Mesendoderm (in vitro differentiated cells): ENCODE data around the gene RPL34.

Source experiments
- DNase-seq: peaks from one replicate; pipeline ENCODE4 v3.0.0; 2013
- H2AK5ac ChIP-seq: 2 replicates; pipeline ENCODE4 v1.6.1; 2013; ENCODE audit warnings: low read length, inconsistent platforms
- H2BK120ac ChIP-seq: 2 replicates; pipeline ENCODE4 v1.6.1; 2013; ENCODE audit warnings: low read depth, mild to moderate bottlenecking, low read length, moderate library complexity, mixed read lengths
- H2BK15ac ChIP-seq: replicated peaks from 2 replicates; pipeline ENCODE4 v1.6.1; 2013; ENCODE audit warnings: low read depth, mild to moderate bottlenecking, moderate library complexity
- H2BK5ac ChIP-seq: 2 replicates; pipeline ENCODE4 v1.6.1; 2013; ENCODE audit warnings: low read length, inconsistent platforms
- H3K18ac ChIP-seq: 2 replicates; pipeline ENCODE4 v1.6.1; 2013; ENCODE audit warnings: mild to moderate bottlenecking, low read length, mixed read lengths
- H3K23ac ChIP-seq: one replicate; pipeline ENCODE4 v1.6.1; 2013; ENCODE audit warnings: low read length
- H3K27ac ChIP-seq: 2 replicates; pipeline ENCODE4 v1.5.1; 2013; ENCODE audit warnings: low read depth, mild to moderate bottlenecking, inconsistent platforms, low read length, moderate library complexity
- H3K27me3 ChIP-seq: 2 replicates; pipeline ENCODE4 v1.6.1; 2013; ENCODE audit warnings: low read length, control low read depth, mild to moderate bottlenecking, inconsistent platforms; ENCODE audit not compliant: insufficient read depth, poor library complexity
- H3K36me3 ChIP-seq: 2 replicates; pipeline ENCODE4 v1.6.1; 2013; ENCODE audit warnings: low read length, inconsistent platforms; ENCODE audit not compliant: control insufficient read depth, insufficient read depth
- H3K4ac ChIP-seq: one replicate; pipeline ENCODE4 v1.6.1; 2013; ENCODE audit warnings: low read depth, mild to moderate bottlenecking, low read length, moderate library complexity
- H3K4me1 ChIP-seq: 2 replicates; pipeline ENCODE4 v1.6.1; 2013; ENCODE audit warnings: low read depth, low read length, inconsistent platforms; ENCODE audit not compliant: control insufficient read depth
- H3K4me2 ChIP-seq: 2 replicates; pipeline ENCODE4 v1.6.1; 2013; ENCODE audit warnings: low read length
- H3K4me3 ChIP-seq: 2 replicates; pipeline ENCODE4 v1.5.1; 2013; ENCODE audit warnings: mild to moderate bottlenecking, low read length
- H3K56ac ChIP-seq: one replicate; pipeline ENCODE4 v1.6.1; 2013; ENCODE audit warnings: low read length
- H3K79me1 ChIP-seq: 2 replicates; pipeline ENCODE4 v1.6.1; 2013; ENCODE audit warnings: low read length, inconsistent platforms
- H3K79me2 ChIP-seq: 2 replicates; pipeline ENCODE4 v1.6.1; 2013; ENCODE audit warnings: mild to moderate bottlenecking, low read length; ENCODE audit not compliant: control insufficient read depth, insufficient read depth
- H3K9ac ChIP-seq: 2 replicates; pipeline ENCODE4 v1.6.1; 2013; ENCODE audit warnings: low read length, inconsistent platforms
- H4K5ac ChIP-seq: one replicate; pipeline ENCODE4 v1.6.1; 2013; ENCODE audit warnings: low read length
- H4K8ac ChIP-seq: one replicate; pipeline ENCODE4 v1.6.1; 2013; ENCODE audit warnings: low read depth, mild to moderate bottlenecking, control low read depth, low read length, moderate library complexity
- WGBS: extraction: QIAGEN DNeasy Blood & Tissue Kit; methylation state at CpG from one replicate; pipeline ENCODE4 v1.1.7; 2013; ENCODE audit warnings: low lambda C conversion rate, missing lambda C conversion rate; ENCODE audit not compliant: insufficient coverage; ENCODE audit errors: extremely low coverage; 5-methylcytosine and 5-hydroxymethylcytosine counted together

The RPL34 gene

DNA sequence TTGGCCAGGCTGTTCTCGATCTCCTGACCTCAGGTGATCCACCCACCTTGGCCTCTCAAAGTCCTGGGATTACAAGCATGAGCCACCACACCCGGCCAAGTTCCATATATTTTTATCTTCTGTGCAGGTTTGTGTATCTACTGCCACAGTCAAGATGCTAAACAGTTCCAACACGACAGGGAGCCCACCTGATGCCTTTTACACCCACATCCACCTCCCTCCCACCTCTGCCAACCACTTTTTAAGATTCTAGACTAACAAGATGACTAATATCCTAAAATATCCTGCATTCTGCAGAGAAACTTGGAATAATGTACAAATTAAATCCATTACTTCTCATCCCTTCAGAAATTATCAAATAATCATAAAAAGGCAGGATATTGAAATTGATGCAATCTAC lies 19.3 kb upstream of the RPL34 start:
- Histone ChIP-seq H2BK15ac (no peak overlapping the region), H3K79me1 (no peaks in the 10 kb centered on the region), H3K23ac (no peak overlapping the region), H3K79me2 (no peaks in the 10 kb centered on the region), H4K8ac (no peak overlapping the region), H3K4me1 (no peaks in the 10 kb centered on the region), H3K18ac (no peak overlapping the region), H4K5ac (no peak overlapping the region), H3K56ac (no peak overlapping the region), H3K9ac (no peak overlapping the region), H2BK5ac (no peak overlapping the region), H3K27me3 (no peaks in the 10 kb centered on the region), H2AK5ac (no peak overlapping the region), H3K27ac (no peak overlapping the region), H3K4me3 (no peak overlapping the region), H2BK120ac (no peak overlapping the region), H3K4ac (no peak overlapping the region), H3K36me3 (no peaks in the 10 kb centered on the region), H3K4me2 (no peak overlapping the region)
- WGBS: no CpG with 5 or more reads among the region's 3 CpGs
- DNase-seq: no peak

DNA sequence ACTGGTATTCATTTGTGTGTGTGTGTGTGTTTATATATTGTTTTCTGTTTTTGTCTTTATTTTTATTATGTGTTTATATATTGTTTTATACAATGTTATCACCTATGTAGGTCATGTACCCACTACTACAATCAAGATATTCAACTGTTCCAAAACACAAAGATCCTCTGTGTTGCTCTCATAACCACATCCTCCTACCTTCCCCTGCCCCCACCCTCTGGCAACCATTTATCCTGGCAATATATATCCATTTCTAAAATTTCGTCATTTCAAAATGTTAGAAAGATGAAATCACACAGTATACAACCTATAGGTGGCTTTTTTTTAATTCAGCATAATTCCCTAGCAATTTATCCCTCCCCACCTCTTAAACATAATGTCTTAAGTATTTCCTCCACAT lies 18.8 kb upstream of the RPL34 start:
- Histone ChIP-seq H3K4me3 (no peak overlapping the region), H3K79me2 (no peaks in the 10 kb centered on the region), H3K56ac (no peak overlapping the region), H3K23ac (no peak overlapping the region), H3K18ac (no peak overlapping the region), H3K9ac (no peak overlapping the region), H2BK5ac (no peak overlapping the region), H2BK120ac (no peak overlapping the region), H2AK5ac (no peak overlapping the region), H3K4me1 (no peaks in the 10 kb centered on the region), H3K79me1 (no peaks in the 10 kb centered on the region), H3K4ac (no peak overlapping the region), H3K27me3 (no peaks in the 10 kb centered on the region), H4K5ac (no peak overlapping the region), H3K36me3 (no peaks in the 10 kb centered on the region), H4K8ac (no peak overlapping the region), H3K27ac (no peak overlapping the region), H3K4me2 (no peak overlapping the region), H2BK15ac (no peak overlapping the region)
- WGBS: no CpG with 5 or more reads among the region's 1 CpG
- no peak for DNase-seq

GRCh38 chr4:108602163-108602562 lies 18.2 kb upstream of the RPL34 start:
- no CpG with 5 or more reads among the region's 3 CpGs for WGBS
- H2BK15ac ChIP-seq: no peak overlapping the region
- no peak overlapping the region for H3K9ac ChIP-seq
- H3K23ac ChIP-seq: no peak overlapping the region
- no peaks in the 10 kb centered on the region for H3K36me3 ChIP-seq
- no peak overlapping the region for H3K27ac ChIP-seq
- no peaks in the 10 kb centered on the region for H3K27me3 ChIP-seq
- H3K79me2 ChIP-seq: no peaks in the 10 kb centered on the region
- H3K4me1 ChIP-seq: no peaks in the 10 kb centered on the region
- no peak overlapping the region for H4K5ac ChIP-seq
- no peak overlapping the region for H3K18ac ChIP-seq
- no peak overlapping the region for H2AK5ac ChIP-seq
- no peaks in the 10 kb centered on the region for H3K79me1 ChIP-seq
- no peak overlapping the region for H3K4me3 ChIP-seq
- no peak overlapping the region for H2BK120ac ChIP-seq
- no peak for DNase-seq
- H3K4ac ChIP-seq: no peak overlapping the region
- H3K4me2 ChIP-seq: no peak overlapping the region
- H2BK5ac ChIP-seq: no peak overlapping the region
- H3K56ac ChIP-seq: no peak overlapping the region
- H4K8ac ChIP-seq: no peak overlapping the region

- H3K36me3 ChIP-seq: no peaks in the 10 kb centered on the region
- no peak overlapping the region for H2BK15ac ChIP-seq
- no peak overlapping the region for H4K5ac ChIP-seq
- H3K27me3 ChIP-seq: no peaks in the 10 kb centered on the region
- WGBS: no CpG with 5 or more reads among the region's 4 CpGs
- no peak overlapping the region for H3K23ac ChIP-seq
- no peak overlapping the region for H4K8ac ChIP-seq
- H2BK120ac ChIP-seq: no peak overlapping the region
- H3K18ac ChIP-seq: no peak overlapping the region
- no peak overlapping the region for H3K56ac ChIP-seq
- H3K4me3 ChIP-seq: no peak overlapping the region
- no peak overlapping the region for H2AK5ac ChIP-seq
- no peak for DNase-seq
- H2BK5ac ChIP-seq: no peak overlapping the region
- no peak overlapping the region for H3K4me2 ChIP-seq
- H3K79me2 ChIP-seq: no peaks in the 10 kb centered on the region
- H3K4me1 ChIP-seq: no peaks in the 10 kb centered on the region
- H3K9ac ChIP-seq: no peak overlapping the region
- H3K4ac ChIP-seq: no peak overlapping the region
- H3K79me1 ChIP-seq: no peaks in the 10 kb centered on the region
- no peak overlapping the region for H3K27ac ChIP-seq
Measured at GRCh38 chr4:108607079-108607815, 13.1 kb upstream of the RPL34 start.

- no peaks in the 10 kb centered on the region for H3K79me1 ChIP-seq
- no peak overlapping the region for H4K5ac ChIP-seq
- H3K4me2 ChIP-seq: no peak overlapping the region
- H3K18ac ChIP-seq: no peak overlapping the region
- no peak overlapping the region for H2BK5ac ChIP-seq
- H3K79me2 ChIP-seq: no peaks in the 10 kb centered on the region
- no peak overlapping the region for H2BK120ac ChIP-seq
- no peak overlapping the region for H3K27ac ChIP-seq
- no peak overlapping the region for H4K8ac ChIP-seq
- no peak overlapping the region for H3K23ac ChIP-seq
- H3K9ac ChIP-seq: no peak overlapping the region
- H3K27me3 ChIP-seq: no peaks in the 10 kb centered on the region
- no peak overlapping the region for H3K56ac ChIP-seq
- no peak overlapping the region for H2BK15ac ChIP-seq
- H3K4me3 ChIP-seq: no peak overlapping the region
- no peaks in the 10 kb centered on the region for H3K4me1 ChIP-seq
- no CpG with 5 or more reads among the region's 10 CpGs for WGBS
- no peak overlapping the region for H3K4ac ChIP-seq
- DNase-seq: no peak
- no peaks in the 10 kb centered on the region for H3K36me3 ChIP-seq
- H2AK5ac ChIP-seq: no peak overlapping the region
Measured at GRCh38 chr4:108611365-108611764, 9.0 kb upstream of the RPL34 start.

- no peak overlapping the region for H2AK5ac ChIP-seq
- no peak overlapping the region for H3K9ac ChIP-seq
- no peaks in the 10 kb centered on the region for H3K4me1 ChIP-seq
- no peaks in the 10 kb centered on the region for H3K79me2 ChIP-seq
- H4K8ac ChIP-seq: no peak overlapping the region
- no peak overlapping the region for H2BK120ac ChIP-seq
- WGBS: no CpG with 5 or more reads among the region's 6 CpGs
- no peak overlapping the region for H3K56ac ChIP-seq
- H3K4ac ChIP-seq: no peak overlapping the region
- no peaks in the 10 kb centered on the region for H3K27me3 ChIP-seq
- H3K4me2 ChIP-seq: no peak overlapping the region
- no peaks in the 10 kb centered on the region for H3K79me1 ChIP-seq
- H3K18ac ChIP-seq: no peak overlapping the region
- no peak overlapping the region for H3K4me3 ChIP-seq
- no peak overlapping the region for H4K5ac ChIP-seq
- H3K27ac ChIP-seq: no peak overlapping the region
- H3K36me3 ChIP-seq: no peaks in the 10 kb centered on the region
- no peak overlapping the region for H2BK5ac ChIP-seq
- no peak for DNase-seq
- H2BK15ac ChIP-seq: no peak overlapping the region
- no peak overlapping the region for H3K23ac ChIP-seq
Measured at GRCh38 chr4:108612365-108612764, 8.0 kb upstream of the RPL34 start.
